T1000 (cell line): ENCODE data around the gene CHD6.

Source experiments
- DNase-seq: peaks from one replicate; lab custom pipeline; 2025; ENCODE audit warnings: mixed read lengths; lab: John Stamatoyannopoulos, UW

Gene CHD6

DNA sequence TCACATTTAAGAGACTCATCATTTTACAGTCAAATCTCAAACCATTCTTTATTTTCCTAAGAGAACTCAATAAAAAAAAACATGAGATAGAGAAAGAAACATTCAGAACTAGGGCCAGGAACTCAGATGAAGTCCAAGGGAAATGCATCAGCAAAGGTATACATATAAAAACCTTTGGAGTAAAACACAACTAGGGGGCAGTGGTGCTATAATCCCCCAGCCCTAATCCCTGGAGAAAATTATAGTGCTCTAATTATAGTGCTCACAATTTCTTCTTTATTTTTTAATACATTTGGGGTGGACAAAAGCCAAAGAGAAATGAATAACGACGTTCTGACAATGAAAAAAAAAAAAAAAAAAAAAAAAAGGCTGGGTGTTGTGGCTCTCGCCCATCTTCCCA, 151.0 kb downstream of the CHD6 start:
- DNase-seq: no peak

DNA sequence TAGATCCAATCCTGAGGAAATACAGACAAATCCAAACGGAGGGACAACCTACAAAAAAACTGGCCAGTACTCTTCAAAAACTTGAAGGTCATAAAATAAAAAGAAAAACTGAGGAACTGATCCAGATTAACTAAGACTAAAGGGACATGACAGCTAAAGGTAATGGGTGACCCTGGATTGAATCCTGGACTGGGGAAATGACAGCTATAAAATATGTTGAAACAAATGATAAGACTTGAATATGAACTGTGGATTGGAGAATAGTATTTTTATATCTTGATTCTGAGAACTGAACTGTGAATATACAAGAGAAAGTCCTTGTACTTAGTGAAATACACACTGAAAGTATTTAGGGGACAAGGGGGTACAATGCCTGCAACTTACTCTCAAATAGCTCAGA, 154.6 kb downstream of the CHD6 start:
- DNase-seq: no peak

DNA sequence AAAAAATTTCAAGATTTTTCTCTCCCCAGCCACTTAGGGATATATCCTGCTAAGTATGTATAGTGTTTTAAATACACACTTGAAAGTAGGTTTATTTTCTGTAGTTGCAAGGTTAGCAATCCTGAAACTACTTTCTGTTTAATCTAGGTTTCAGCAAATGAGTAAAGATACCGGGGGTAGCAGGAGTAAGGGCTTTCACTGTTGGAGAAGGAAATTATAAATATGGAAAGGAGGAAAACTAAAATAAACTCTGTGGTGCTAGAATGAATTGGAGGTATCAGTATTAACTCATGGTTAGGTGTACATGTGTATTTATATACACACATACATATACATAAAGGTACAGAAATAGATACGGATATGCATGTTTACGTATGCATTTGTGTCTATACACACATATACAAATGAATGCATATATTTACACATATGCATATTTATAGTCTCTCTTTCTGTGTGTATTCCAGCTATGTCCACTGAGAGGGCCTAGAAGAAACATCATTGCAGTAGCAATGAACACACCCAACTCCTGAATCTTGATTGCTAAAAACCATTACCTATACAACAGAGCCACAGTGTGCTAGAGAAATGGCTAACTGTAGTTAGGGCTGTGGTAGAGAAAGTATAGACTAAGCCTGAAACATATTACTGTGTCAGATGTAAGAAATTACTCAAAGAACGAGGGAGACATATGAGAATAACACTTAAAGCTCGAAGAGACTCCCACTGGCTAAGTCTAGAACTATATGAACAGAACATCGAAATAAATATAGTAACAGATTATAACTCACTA, 155.6 kb downstream of the CHD6 start:
- DNase-seq: no peak

DNA sequence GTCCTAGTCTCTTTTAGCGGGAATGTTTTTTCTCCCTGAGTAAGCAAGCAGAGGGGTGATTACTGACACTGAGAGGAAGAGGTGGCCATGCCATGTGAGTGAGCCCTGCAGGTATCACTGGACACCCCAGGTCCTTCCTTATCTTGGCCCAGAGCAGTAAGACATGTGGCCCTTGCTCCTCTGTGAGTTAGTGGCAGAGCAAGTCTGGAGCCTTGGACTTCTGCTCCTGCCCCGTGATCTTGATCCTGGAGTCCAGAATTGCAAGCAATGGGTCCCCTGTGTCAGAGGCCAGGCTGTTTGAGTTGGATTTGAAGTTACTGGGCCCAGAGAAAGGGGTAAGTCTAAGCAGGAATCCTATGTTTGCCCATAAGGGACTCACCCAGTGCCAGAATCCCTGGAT, 159.4 kb downstream of the CHD6 start:
- DNase-seq: no peak

GRCh38 chr20:41457173-41457857, 160.9 kb downstream of the CHD6 start:
- no peak for DNase-seq

- DNase-seq: no peak
These were observed 161.8 kb downstream of the CHD6 start for GRCh38 chr20:41456351-41456750.

DNA sequence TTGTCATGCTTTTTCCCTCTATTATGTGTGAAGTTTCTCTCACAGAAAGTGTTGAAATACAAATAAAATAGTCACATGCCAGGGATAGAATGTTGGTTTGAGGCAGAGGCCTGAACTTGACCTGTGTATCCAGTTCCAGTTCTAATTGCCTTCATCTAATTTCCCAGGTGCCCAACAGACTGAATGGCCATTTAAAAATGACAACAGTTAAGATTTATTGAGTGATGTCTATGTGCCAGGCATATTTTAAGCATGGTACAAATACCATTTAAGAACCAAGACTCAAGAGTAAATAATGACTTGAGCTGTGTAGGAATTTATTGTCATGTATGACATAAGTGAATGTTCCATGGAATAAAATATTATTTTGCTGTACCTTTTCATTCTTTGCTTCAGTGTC, 163.9 kb downstream of the CHD6 start:
- DNase-seq: no peak

- no peak for DNase-seq
These were observed 164.9 kb downstream of the CHD6 start for GRCh38 chr20:41453010-41453950.

DNA sequence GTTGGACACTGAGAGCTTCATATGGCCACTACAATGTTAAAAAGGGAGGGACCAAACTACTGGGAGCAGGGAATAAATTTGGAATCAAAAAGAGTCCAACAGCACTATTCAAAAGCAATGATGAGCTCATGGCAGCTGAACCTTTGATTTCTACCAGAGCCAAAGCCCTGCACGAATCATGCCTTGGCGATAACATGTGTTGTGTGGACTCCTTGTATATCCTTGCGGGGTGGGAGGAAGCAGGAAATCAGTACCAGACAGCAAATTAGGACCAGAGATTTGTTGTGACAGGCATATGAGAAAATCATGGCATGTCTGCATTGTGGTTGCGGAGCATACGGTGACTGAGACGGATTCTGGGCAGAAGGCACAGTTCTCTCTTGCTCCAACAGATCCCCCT, 166.0 kb downstream of the CHD6 start:
- DNase-seq: no peak

DNA sequence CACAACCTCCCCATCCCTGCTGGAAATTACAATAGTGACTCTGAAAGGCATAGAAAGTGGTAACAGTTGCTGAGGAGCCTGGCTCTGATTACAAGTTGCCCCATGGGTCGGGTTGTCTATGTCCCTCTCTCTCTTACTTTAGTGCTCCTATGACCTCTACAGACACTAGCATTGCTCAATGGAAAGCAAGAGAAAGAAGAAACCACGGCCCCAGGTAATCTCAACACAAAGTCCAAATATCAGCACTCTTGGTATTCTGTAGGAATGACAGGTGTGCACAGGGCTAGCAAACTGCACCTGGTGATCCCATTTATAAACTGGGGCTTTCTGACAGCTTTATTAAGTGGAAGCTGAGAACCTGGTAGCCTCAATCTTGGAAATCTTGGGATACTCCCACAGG, 171.2 kb downstream of the CHD6 start:
- no peak for DNase-seq

- DNase-seq: no peak
These were observed 171.7 kb downstream of the CHD6 start for GRCh38 chr20:41446456-41446855.

- DNase-seq: no peak
These were observed 173.4 kb downstream of the CHD6 start for GRCh38 chr20:41444821-41445220.

- DNase-seq: no peak
These were observed 174.5 kb downstream of the CHD6 start for GRCh38 chr20:41443691-41444090.

GRCh38 chr20:41440882-41441281, 177.3 kb downstream of the CHD6 start:
- DNase-seq: no peak

GRCh38 chr20:41437836-41438235, 180.3 kb downstream of the CHD6 start:
- no peak for DNase-seq

- DNase-seq: no peak
These were observed 181.5 kb downstream of the CHD6 start for GRCh38 chr20:41436679-41437078.

DNA sequence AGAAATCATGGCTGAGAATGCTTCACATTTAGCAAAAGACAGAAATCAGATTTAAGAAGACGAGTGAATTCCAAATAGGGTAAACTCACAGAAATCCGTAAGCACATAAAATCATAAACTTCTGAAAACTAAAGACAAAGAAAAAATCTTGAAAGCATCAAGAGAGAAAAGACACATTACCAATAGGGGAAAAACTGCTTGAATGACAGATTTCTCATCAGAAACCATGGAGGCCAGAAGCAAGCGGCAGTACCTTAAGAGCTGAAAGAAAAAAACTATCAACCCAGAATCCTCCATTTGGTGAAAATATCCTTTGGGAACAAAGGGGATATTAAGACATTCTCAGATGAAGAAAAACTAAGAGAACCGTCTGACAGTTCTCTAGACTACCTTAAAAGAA, 185.0 kb downstream of the CHD6 start:
- DNase-seq: no peak

- no peak for DNase-seq
These were observed 185.4 kb downstream of the CHD6 start for GRCh38 chr20:41432746-41433145.

GRCh38 chr20:41428285-41428684, 189.9 kb downstream of the CHD6 start:
- no peak for DNase-seq

DNA sequence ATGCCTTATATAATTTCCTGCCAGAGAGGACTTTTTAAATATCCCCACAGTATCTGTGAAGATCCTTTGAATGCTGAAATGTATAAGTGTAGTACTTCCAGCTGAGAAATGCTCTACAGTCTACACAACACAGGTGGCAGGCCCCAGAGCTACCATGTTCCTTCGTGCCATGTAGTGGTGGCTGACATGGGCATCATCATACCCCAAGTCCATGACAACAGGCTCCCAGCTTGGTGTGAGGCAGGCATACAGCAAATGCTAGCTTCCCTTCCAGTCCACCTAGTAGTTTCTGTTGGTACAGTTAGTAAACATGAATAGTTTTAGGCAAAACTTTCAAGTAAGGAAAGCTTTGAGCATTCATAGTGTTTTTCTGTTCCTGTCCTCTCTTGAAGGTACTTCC, 190.3 kb downstream of the CHD6 start:
- no peak for DNase-seq

- DNase-seq: no peak
These were observed 191.2 kb downstream of the CHD6 start for GRCh38 chr20:41426976-41427375.

DNA sequence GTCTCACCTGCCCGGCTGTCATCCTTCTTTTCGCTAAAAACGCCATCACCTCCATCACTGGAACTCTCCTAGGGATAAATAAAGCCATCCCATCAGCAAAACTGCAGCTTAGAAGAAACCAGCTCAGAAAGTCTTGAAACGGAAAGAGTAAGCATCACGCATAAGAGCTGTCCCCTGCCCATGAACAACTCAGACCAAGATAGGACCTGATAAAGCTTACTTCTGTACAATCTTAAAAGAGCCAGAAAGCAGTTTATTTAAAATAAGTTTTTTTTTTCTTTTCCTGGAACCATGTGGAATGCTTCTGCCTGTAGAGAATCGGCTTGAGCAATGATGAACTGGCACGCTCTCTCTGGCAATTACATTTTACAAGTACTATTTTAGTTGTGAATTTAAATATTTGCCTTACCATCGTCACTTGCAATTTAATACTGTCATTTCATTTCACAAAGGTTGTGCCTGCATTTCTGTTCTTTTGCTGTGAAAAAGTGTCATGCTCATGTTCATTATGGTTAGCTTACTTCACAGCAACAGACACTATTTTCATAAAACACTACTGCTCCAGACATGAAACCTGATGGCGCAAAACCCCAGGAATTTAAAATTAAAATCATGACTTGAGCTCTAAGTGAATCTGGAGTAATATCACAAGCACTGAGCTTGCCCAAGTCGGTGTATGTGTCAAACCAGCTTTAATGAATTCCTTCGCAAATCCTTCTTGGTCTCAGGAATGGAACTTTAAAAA, 191.9 kb downstream of the CHD6 start:
- DNase-seq: no peak
